ENCODE results near the gene FAM193A.

- no peak for TF ChIP-seq GATA2 (IDR thresholded peaks at IDR 0.05; ENCODE audit: low read depth, low read length)
- no peak for TF ChIP-seq GATA3 (IDR thresholded peaks at IDR 0.05; ENCODE audit: low read depth, low read length)
Observed at GRCh38 chr4:2500547-2500946, 35.9 kb upstream of the FAM193A start.

Data from SH-SY5Y (cell line).